Heart left ventricle (tissue), 16 donors: ENCODE results near the gene WHAMM. TPM values are rescaled to one million over a fixed set of nuclear protein-coding genes. Genes with fewer than 3 reads are reported as not detected.

Experiments used
- ATAC-seq, 4 donors: fragments of 200-7000 bp; cut with Tn5 transposase; one replicate each; pipeline ENCODE4 v1.9.1; 2020 to 2022; ENCODE audit warnings: moderate library complexity in 4 of 4, mild to moderate bottlenecking in 3 of 4, moderate number of reproducible peaks in 1 of 4
- DNase-seq, 5 donors: peaks; one replicate each; pipeline ENCODE4 v3.0.0-alpha.2; 2020
- H3K27ac ChIP-seq, 12 donors: fragments of 200-600 bp; sonication (generic) in 4 of 12; one replicate each; pipeline versions ENCODE4 v1.5.0 to v1.8.0; 2016 to 2022; ENCODE audit warnings: mild to moderate bottlenecking in 2 of 12
- H3K27me3 ChIP-seq, 9 donors: fragments of 200-600 bp; sonication (generic) in 2 of 9; one replicate each; pipeline versions ENCODE4 v1.5.1 to v1.8.0; 2016 to 2022; ENCODE audit warnings: mild to moderate bottlenecking in 3 of 9
- H3K36me3 ChIP-seq, 9 donors: fragments of 200-600 bp; sonication (generic) in 2 of 9; one replicate each; pipeline versions ENCODE4 v1.5.0 to v1.8.0; 2018 to 2022; ENCODE audit warnings: mild to moderate bottlenecking in 2 of 9
- H3K4me1 ChIP-seq, 12 donors: fragments of 200-600 bp; sonication (generic) in 4 of 12; one replicate each; pipeline versions ENCODE4 v1.5.0 to v1.8.0; 2016 to 2022; ENCODE audit warnings: mild to moderate bottlenecking in 3 of 12
- H3K4me3 ChIP-seq, 12 donors: fragments of 200-600 bp; sonication (generic) in 4 of 12; one replicate each; pipeline versions ENCODE4 v1.5.0 to v1.8.0; 2017 to 2022; ENCODE audit warnings: mild to moderate bottlenecking in 9 of 12, moderate library complexity in 4 of 12
- H3K9me3 ChIP-seq, 12 donors: fragments of 200-600 bp; sonication (generic) in 4 of 12; one replicate each; pipeline versions ENCODE4 v1.5.0 to v1.8.0; 2016 to 2022; ENCODE audit warnings: mild to moderate bottlenecking in 1 of 12
- CTCF ChIP-seq, 12 donors: fragments of 200-600 bp; sonication (generic) in 4 of 12; IDR thresholded peaks; one replicate each; pipeline versions ENCODE4 v1.5.0 to v1.8.0; 2018 to 2022; ENCODE audit warnings: antibody characterized with exemption in 12 of 12, mild to moderate bottlenecking in 5 of 12
- POLR2A ChIP-seq, 2 donors: fragments of 450-650 bp; IDR thresholded peaks; one replicate each; pipeline ENCODE4 v1.6.1; 2017; ENCODE audit warnings: antibody characterized with exemption in 2 of 2, mild to moderate bottlenecking in 2 of 2, moderate library complexity in 2 of 2
- WGBS, 4 donors: extraction: QIAGEN DNeasy Blood & Tissue Kit in 2 of 4; methylation state at CpG; one replicate each; pipeline versions ENCODE4 v1.1.5 to v1.1.7; 2013 to 2018; 5-methylcytosine and 5-hydroxymethylcytosine counted together
- intact Hi-C, 10 donors: fragments of 100-400 bp; cut with DNase I; formaldehyde crosslinking; loops; one replicate each; pipeline versions ENCODE4 v1.11.1 to v1.14.2; 2022
- polyA plus RNA-seq, 2 donors: library from polyadenylated mRNA; stranded (reverse); fragments of 200-250 nt; gene quantifications; one replicate each; pipeline ENCODE4 v1.2.3, GENCODE V29; 2013
- total RNA-seq, 9 donors: library from RNA; depleted of rRNA in 2 of 9; stranded (reverse); fragments of >200 nt in 2 of 9; fragmentation: NEBNext Ultra II Directional in 3 of 9; extraction: Animal tissue kit (Norgen Biotek cat#: 25700) in 3 of 9; gene quantifications; one replicate each; pipeline versions ENCODE4 v1.1.0 to v1.2.4, GENCODE V29; 2016 to 2023
- donor health status: ischemic (EF 13 %, LVEDD 7.1; RV severe dilation, severe dysfunction).
- donor health status: healthy with polysubstance abuse.
- donor health status: DM: no; HTN: yes; CAD: no.
- donor health status: DM: no; HTN: no; CAD: no.
- donor health status: ischemic (EF 25% LVEDD 6.9; RV normal size, moderate dysfunction).
- donor health status: ischemic (EF 25% LVEDD 5.7; RV mildly dilated, moderate dysfunction).
- donor health status: healthy.
- donor health status: DM: yes; HTN: yes; CAD: no.
- donor health status: ischemic (EF 35%, LVEDD 5.7; RV mildly dilated, moderate dysfunction).
- donor health status: nonischemic (EF 11% LVEDD 7.7; RV severe dilation, severe dysfunction).
- donor health status: DM: yes; HTN: yes; CAD: no.
- donor health status: PGD.
- donor health status: ischemic (EF 29% LVEDD 5.4; RV normal size, mild dysfunction).
- donor health status: nonischemic (EF 23%, LVEDD 6.1; RV moderate dilation, normal function).

Gene WHAMM
- total and polyA plus RNA-seq, 11 donors = 2.8 to 9.1 (median 6.3) TPM

GRCh38 chr15:82832601-82833361, 23.4 kb downstream of the WHAMM start:
- Histone ChIP-seq H3K4me1 (peaks cover 0 to 25% (median 0%) of the 10 kb centered on the region in 12 donors), H3K36me3 (peaks cover 0 to 100% (median 98%) of the 10 kb centered on the region in 9 donors), H3K27me3 (no peaks in the 10 kb centered on the region), H3K4me3 (no peak overlapping the region), H3K9me3 (no peaks in the 10 kb centered on the region), H3K27ac (peak overlapping the region in 1 of 12 donors; percentile 42)
- ATAC-seq (peak in 1 of 4 donors; percentile 47), DNase-seq (no peak)
- WGBS, 4 donors = 74 to 82% (median 77%) methylated on average over 13 of the region's 13 CpGs
- intact Hi-C loops = loop anchor here in 1 of 10 donors (10.0 kb wide), 1 partner anchor 68 kb away; no protein-coding TSS in a partner anchor
- no peak for TF ChIP-seq POLR2A (IDR thresholded peaks at IDR 0.05)
- TF ChIP-seq CTCF (IDR thresholded peaks at IDR 0.05) = no peak

GRCh38 chr15:82833362-82833682, 23.9 kb downstream of the WHAMM start:
- H3K4me1 ChIP-seq = peaks cover 0 to 25% (median 0%) of the 10 kb centered on the region in 12 donors
- peak in 3 of 4 donors; percentile 7 to 46 (median 32) for ATAC-seq
- intact Hi-C loops = loop anchor here in 1 of 10 donors (10.0 kb wide), 1 partner anchor 69 kb away; no protein-coding TSS in a partner anchor
- TF ChIP-seq CTCF (IDR thresholded peaks at IDR 0.05) (no peak), POLR2A (IDR thresholded peaks at IDR 0.05) (no peak)
- DNase-seq = no peak
- no peaks in the 10 kb centered on the region for H3K27me3 ChIP-seq
- H3K36me3 ChIP-seq = peaks cover 0 to 100% (median 93%) of the 10 kb centered on the region in 9 donors
- H3K27ac ChIP-seq = peak overlapping the region in 1 of 12 donors; percentile 42
- 79 to 89% (median 81%) methylated on average over 4 of the region's 4 CpGs for WGBS, 4 donors
- no peak overlapping the region for H3K4me3 ChIP-seq
- no peaks in the 10 kb centered on the region for H3K9me3 ChIP-seq

GRCh38 chr15:82835391-82835917, 26.0 kb downstream of the WHAMM start:
- Histone ChIP-seq H3K9me3 (peaks cover 0 to 5% (median 0%) of the 10 kb centered on the region in 12 donors), H3K4me1 (peaks cover 0 to 25% (median 0%) of the 10 kb centered on the region in 12 donors), H3K4me3 (no peak overlapping the region), H3K27me3 (no peaks in the 10 kb centered on the region), H3K27ac (no peak overlapping the region), H3K36me3 (peaks cover 0 to 81% (median 77%) of the 10 kb centered on the region in 9 donors)
- intact Hi-C loops = loop anchor here in 1 of 10 donors (10.0 kb wide), 1 partner anchor 71 kb away; no protein-coding TSS in a partner anchor
- ATAC-seq (peak in 1 of 4 donors; percentile 31), DNase-seq (no peak)
- TF ChIP-seq CTCF (IDR thresholded peaks at IDR 0.05) (no peak), POLR2A (IDR thresholded peaks at IDR 0.05) (no peak)
- WGBS, 4 donors = 93 to 98% (median 96%) methylated on average over 7 of the region's 7 CpGs

- ATAC-seq (peak in 2 of 4 donors; percentile 18 to 35), DNase-seq (no peak)
- H3K27ac ChIP-seq = no peak overlapping the region
- peaks cover 0 to 57% (median 50%) of the 10 kb centered on the region in 9 donors for H3K36me3 ChIP-seq
- H3K27me3 ChIP-seq = no peaks in the 10 kb centered on the region
- peaks cover 0 to 5% (median 0%) of the 10 kb centered on the region in 12 donors for H3K9me3 ChIP-seq
- 90 to 92% (median 91%) methylated on average over 14 of the region's 14 CpGs for WGBS, 4 donors
- intact Hi-C loops = loop anchor here in 1 of 10 donors (10.0 kb wide), 1 partner anchor 73 kb away; no protein-coding TSS in a partner anchor
- TF ChIP-seq CTCF (IDR thresholded peaks at IDR 0.05) (no peak), POLR2A (IDR thresholded peaks at IDR 0.05) (no peak)
- H3K4me1 ChIP-seq = peaks cover 0 to 1% (median 0%) of the 10 kb centered on the region in 12 donors
- H3K4me3 ChIP-seq = no peak overlapping the region
Measured at GRCh38 chr15:82838096-82838735, 28.8 kb downstream of the WHAMM start.
